OCI-LY7 (cell line): ENCODE measurements around the gene TOX3. TPM values are rescaled to one million over a fixed set of nuclear protein-coding genes. Genes with fewer than 3 reads are reported as not detected.

ENCODE experiments used
- BruUV-seq: library from RNA; stranded (reverse); fragments of 400-500 nt; replicated peaks from 2 replicates; lab custom pipeline; 2021; lab: Mats Ljungman, UMichigan
- CTCF ChIA-PET: fragments of 300-600 bp; sonication (Branson Sonifier 250); formaldehyde crosslinking; loops from one replicate; lab custom pipeline; 2022; ENCODE audit warnings: antibody characterized with exemption; ENCODE audit not compliant: unreplicated experiment; lab: Charles Lee
- POLR2A ChIA-PET: fragments of 300-600 bp; sonication (Branson Sonifier 250); formaldehyde crosslinking; loops from one replicate; lab custom pipeline; 2022; ENCODE audit warnings: antibody characterized with exemption; lab: Charles Lee
- DNase-seq: peaks from one replicate; pipeline ENCODE4 v3.0.0-alpha.2; 2015; ENCODE audit warnings: low spot score
- H2AFZ ChIP-seq: fragments of 200-600 bp; sonication (generic), shearing (Covaris generic); 2 replicates; pipeline ENCODE4 v1.6.1; 2014; ENCODE audit warnings: mild to moderate bottlenecking, antibody characterized with exemption, low read length, moderate library complexity
- H3K27ac ChIP-seq: fragments of 200-600 bp; sonication (generic); 2 replicates; pipeline ENCODE4 v1.5.1; 2014; ENCODE audit warnings: mixed run types, low read depth, mild to moderate bottlenecking, moderate library complexity, low read length, inconsistent platforms; ENCODE audit not compliant: poor library complexity, severe bottlenecking
- H3K36me3 ChIP-seq: fragments of 200-600 bp; sonication (generic); 2 replicates; pipeline ENCODE4 v1.6.1; 2014; ENCODE audit warnings: mild to moderate bottlenecking, antibody characterized with exemption, low read length, moderate library complexity, mixed read lengths; ENCODE audit not compliant: insufficient read depth
- H3K4me1 ChIP-seq: fragments of 200-600 bp; sonication (generic); 2 replicates; pipeline ENCODE4 v1.5.1; 2014; ENCODE audit warnings: mild to moderate bottlenecking, low read length; ENCODE audit not compliant: insufficient read depth, poor library complexity, severe bottlenecking
- H3K4me2 ChIP-seq: fragments of 200-600 bp; sonication (generic); 2 replicates; pipeline ENCODE4 v1.6.1; 2014; ENCODE audit warnings: mild to moderate bottlenecking, low read length
- H3K4me3 ChIP-seq: fragments of 200-600 bp; sonication (generic); 2 replicates; pipeline ENCODE4 v1.5.1; 2014; ENCODE audit warnings: mild to moderate bottlenecking, low read depth, low read length; ENCODE audit not compliant: poor library complexity, severe bottlenecking
- H3K79me2 ChIP-seq: fragments of 200-600 bp; sonication (generic); 2 replicates; pipeline ENCODE4 v1.6.1; 2016; ENCODE audit warnings: low read depth, mild to moderate bottlenecking, low read length, moderate library complexity, mixed read lengths; ENCODE audit not compliant: insufficient read depth
- H3K9me2 ChIP-seq: fragments of 200-600 bp; sonication (generic); 2 replicates; pipeline ENCODE4 v1.6.1; 2016; ENCODE audit warnings: mild to moderate bottlenecking, low read length, mixed read lengths; ENCODE audit not compliant: insufficient read depth
- H3K9me3 ChIP-seq: fragments of 200-600 bp; sonication (generic); 2 replicates; pipeline ENCODE4 v1.6.1; 2014; ENCODE audit warnings: mild to moderate bottlenecking, mixed run types, low read length, mixed read lengths
- H4K20me1 ChIP-seq: fragments of 200-600 bp; sonication (generic); 2 replicates; pipeline ENCODE4 v1.6.1; 2014; ENCODE audit warnings: mild to moderate bottlenecking, antibody characterized with exemption, low read length, moderate library complexity, mixed read lengths; ENCODE audit not compliant: insufficient read depth
- CTCF ChIP-seq: fragments of 200-600 bp; sonication (generic); conservative IDR thresholded peaks from 2 replicates; pipeline ENCODE4 v1.5.1; 2014; ENCODE audit warnings: mild to moderate bottlenecking, antibody characterized with exemption, low read length, moderate library complexity, mixed read lengths
- EZH2phosphoT487 ChIP-seq: fragments of 200-600 bp; sonication (generic); IDR thresholded peaks from 2 replicates; pipeline ENCODE4 v1.6.1; 2018; ENCODE audit warnings: low read depth, borderline replicate concordance, mild to moderate bottlenecking, mixed run types, antibody characterized with exemption, low read length, moderate library complexity, mixed read lengths
- intact Hi-C: fragments of 100-400 bp; cut with micrococcal nuclease; formaldehyde crosslinking; loops from one replicate; pipeline ENCODE4 v1.10.0; 2022; ENCODE audit not compliant: unreplicated experiment
- total RNA-seq, 2 experiments: library from RNA; depleted of rRNA in 1 of 2; stranded (reverse); fragments of >200 nt in 1 of 2; shearing (Covaris generic) in 1 of 2; gene quantifications; 2 replicates each; pipeline ENCODE4 v1.2.3, GENCODE V29; 2014 to 2022

Gene TOX3
- total RNA-seq, 2 experiments from 2014 or later: not detected

- intact Hi-C loops: no loop called here
- H3K4me1 ChIP-seq: no peaks in the 10 kb centered on the region
- POLR2A ChIA-PET: interaction anchor here (0.6 kb wide), 1 partner anchor 167 kb away, joined by 3 read pairs; no protein-coding TSS in a partner anchor
- no peak overlapping the region for H3K27ac ChIP-seq
- H4K20me1 ChIP-seq: no peaks in the 10 kb centered on the region; the same call in 1 of the 2 replicates
- no TSS peak for BruUV-seq
- no peak overlapping the region for H3K4me3 ChIP-seq
- no peaks in the 10 kb centered on the region for H3K9me2 ChIP-seq
- no peaks in the 10 kb centered on the region for H3K36me3 ChIP-seq
- no peak for DNase-seq
- H3K79me2 ChIP-seq: no peaks in the 10 kb centered on the region
- no peaks in the 10 kb centered on the region for H3K9me3 ChIP-seq
- no peak overlapping the region for H3K4me2 ChIP-seq
- CTCF ChIA-PET: no interaction called here
- TF ChIP-seq CTCF (no peak), EZH2phosphoT487 (no peak)
- H2AFZ ChIP-seq: no peak overlapping the region
Observed at GRCh38 chr16:52465711-52466267, 81.2 kb downstream of the TOX3 start.

- no peak for DNase-seq
- Histone ChIP-seq H3K4me1 (no peaks in the 10 kb centered on the region), H3K9me2 (no peaks in the 10 kb centered on the region), H3K27ac (no peak overlapping the region), H3K4me2 (no peak overlapping the region), H3K79me2 (no peaks in the 10 kb centered on the region), H4K20me1 (no peaks in the 10 kb centered on the region; the same call in 1 of the 2 replicates), H3K36me3 (no peaks in the 10 kb centered on the region), H2AFZ (no peak overlapping the region), H3K9me3 (no peaks in the 10 kb centered on the region), H3K4me3 (no peak overlapping the region)
- TF ChIP-seq EZH2phosphoT487: no peak
- TF ChIP-seq CTCF: no peak
- ChIA-PET POLR2A (interaction anchor here (0.9 kb wide), 1 partner anchor 27 kb away, joined by 3 read pairs; no protein-coding TSS in a partner anchor), CTCF (no interaction called here)
- no TSS peak for BruUV-seq
- intact Hi-C loops: no loop called here
Observed at GRCh38 chr16:52463904-52464303, 83.0 kb downstream of the TOX3 start.

GRCh38 chr16:52462816-52463215 is 84.1 kb downstream of the TOX3 start:
- no peak overlapping the region for H2AFZ ChIP-seq
- no peak for DNase-seq
- H3K79me2 ChIP-seq: no peaks in the 10 kb centered on the region
- H4K20me1 ChIP-seq: no peaks in the 10 kb centered on the region; the same call in 1 of the 2 replicates
- no peak overlapping the region for H3K4me3 ChIP-seq
- intact Hi-C loops: no loop called here
- H3K9me2 ChIP-seq: no peaks in the 10 kb centered on the region
- no peak for TF ChIP-seq CTCF
- no peak for TF ChIP-seq EZH2phosphoT487
- CTCF ChIA-PET: no interaction called here
- H3K36me3 ChIP-seq: no peaks in the 10 kb centered on the region
- POLR2A ChIA-PET: interaction anchor here (0.5 kb wide), 1 partner anchor 41 kb away, joined by 3 read pairs; no protein-coding TSS in a partner anchor
- no TSS peak for BruUV-seq
- no peak overlapping the region for H3K27ac ChIP-seq
- H3K4me1 ChIP-seq: no peaks in the 10 kb centered on the region
- H3K9me3 ChIP-seq: no peaks in the 10 kb centered on the region
- H3K4me2 ChIP-seq: no peak overlapping the region
